ENCODE data around the gene C10orf90. TPM values are rescaled to one million over a fixed set of nuclear protein-coding genes. Genes with fewer than 3 reads are reported as not detected.

Gene C10orf90
- total RNA-seq, 4 donors from 2014 or later = not detected

- TF ChIP-seq POLR2A (IDR thresholded peaks at IDR 0.05) (no peak), CTCF (IDR thresholded peaks at IDR 0.05) (no peak)
- H3K36me3 ChIP-seq = no peaks in the 10 kb centered on the region
- DNase-seq = no peak
These were observed 246.6 kb downstream of the C10orf90 start for GRCh38 chr10:126423732-126424491.

GRCh38 chr10:126422567-126422966 lies 247.9 kb downstream of the C10orf90 start:
- H3K4me3 ChIP-seq = no peak overlapping the region
- H3K36me3 ChIP-seq = no peaks in the 10 kb centered on the region
- TF ChIP-seq POLR2A (IDR thresholded peaks at IDR 0.05) (no peak), CTCF (IDR thresholded peaks at IDR 0.05) (no peak)
- no peak overlapping the region for H3K27ac ChIP-seq
- no peaks in the 10 kb centered on the region for H3K27me3 ChIP-seq
- H3K4me1 ChIP-seq = no peaks in the 10 kb centered on the region
- DNase-seq = no peak
- H3K9me3 ChIP-seq = peaks cover 0 to 10% (median 4%) of the 10 kb centered on the region in 4 donors

More at GRCh38 chr10:126423732-126424491, 246.6 kb downstream of the C10orf90 start:
- peaks cover 0 to 10% (median 4%) of the 10 kb centered on the region in 4 donors for H3K9me3 ChIP-seq
- no peak overlapping the region for H3K4me3 ChIP-seq
- no peak overlapping the region for H3K27ac ChIP-seq
- no peaks in the 10 kb centered on the region for H3K27me3 ChIP-seq
- no peaks in the 10 kb centered on the region for H3K4me1 ChIP-seq

- H3K27me3 ChIP-seq = no peaks in the 10 kb centered on the region
- TF ChIP-seq POLR2A (IDR thresholded peaks at IDR 0.05) (no peak), CTCF (IDR thresholded peaks at IDR 0.05) (no peak)
- no peaks in the 10 kb centered on the region for H3K4me1 ChIP-seq
These were observed 248.7 kb downstream of the C10orf90 start for GRCh38 chr10:126421756-126422256.

GRCh38 chr10:126420567-126421300 lies 249.8 kb downstream of the C10orf90 start:
- Histone ChIP-seq H3K27me3 (no peaks in the 10 kb centered on the region), H3K4me1 (no peaks in the 10 kb centered on the region), H3K36me3 (no peaks in the 10 kb centered on the region), H3K9me3 (peaks cover 0 to 10% (median 4%) of the 10 kb centered on the region in 4 donors), H3K27ac (no peak overlapping the region), H3K4me3 (no peak overlapping the region)
- TF ChIP-seq CTCF (IDR thresholded peaks at IDR 0.05) (no peak), POLR2A (IDR thresholded peaks at IDR 0.05) (no peak)
- no peak for DNase-seq

More at GRCh38 chr10:126421756-126422256, 248.7 kb downstream of the C10orf90 start:
- H3K27ac ChIP-seq = no peak overlapping the region
- peaks cover 0 to 10% (median 4%) of the 10 kb centered on the region in 4 donors for H3K9me3 ChIP-seq
- H3K36me3 ChIP-seq = no peaks in the 10 kb centered on the region
- no peak overlapping the region for H3K4me3 ChIP-seq
- no peak for DNase-seq

- Histone ChIP-seq H3K9me3 (no peaks in the 10 kb centered on the region), H3K4me3 (no peak overlapping the region), H3K27ac (no peak overlapping the region), H3K27me3 (no peaks in the 10 kb centered on the region), H3K4me1 (no peaks in the 10 kb centered on the region), H3K36me3 (no peaks in the 10 kb centered on the region)
- TF ChIP-seq CTCF (IDR thresholded peaks at IDR 0.05) = no peak
- TF ChIP-seq POLR2A (IDR thresholded peaks at IDR 0.05) = no peak
- DNase-seq = no peak
These were observed 253.2 kb downstream of the C10orf90 start for GRCh38 chr10:126417220-126417825.

All from Peyer's patch (tissue), 4 donors.